ENCODE data around the gene WDR77.

WDR77 gene

DNA sequence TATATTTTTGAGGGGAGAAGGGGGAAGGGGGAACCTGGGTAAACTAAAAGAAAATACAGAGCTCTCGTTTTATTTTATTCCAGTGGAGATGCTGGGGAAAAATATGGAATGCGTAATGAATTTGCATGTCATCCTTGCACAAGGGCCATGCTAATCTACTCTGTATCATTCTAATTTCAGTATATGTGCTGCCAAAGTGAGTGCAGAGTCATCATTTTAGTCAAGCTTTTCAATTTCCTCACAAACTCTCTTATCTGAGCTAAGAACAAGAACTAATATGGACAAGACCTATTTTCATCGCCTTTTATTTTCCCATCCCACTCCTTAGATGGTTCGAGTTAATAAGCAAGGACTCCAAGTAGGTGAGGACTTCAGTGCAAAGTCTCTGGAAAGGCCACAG is 41.2 kb upstream of the WDR77 start:
- no peak for TF ChIP-seq NFIC (IDR thresholded peaks at IDR 0.05)
- no peak for TF ChIP-seq TEAD4 (IDR thresholded peaks at IDR 0.05)
- TF ChIP-seq FOXM1 (IDR thresholded peaks at IDR 0.05; ENCODE audit: borderline replicate concordance, low read depth) = no peak
- TF ChIP-seq, protein P1, sequence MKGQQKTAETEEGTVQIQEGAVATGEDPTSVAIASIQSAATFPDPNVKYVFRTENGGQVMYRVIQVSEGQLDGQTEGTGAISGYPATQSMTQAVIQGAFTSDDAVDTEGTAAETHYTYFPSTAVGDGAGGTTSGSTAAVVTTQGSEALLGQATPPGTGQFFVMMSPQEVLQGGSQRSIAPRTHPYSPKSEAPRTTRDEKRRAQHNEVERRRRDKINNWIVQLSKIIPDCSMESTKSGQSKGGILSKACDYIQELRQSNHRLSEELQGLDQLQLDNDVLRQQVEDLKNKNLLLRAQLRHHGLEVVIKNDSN (IDR thresholded peaks at IDR 0.05) = no peak
- TF ChIP-seq, protein P2, sequence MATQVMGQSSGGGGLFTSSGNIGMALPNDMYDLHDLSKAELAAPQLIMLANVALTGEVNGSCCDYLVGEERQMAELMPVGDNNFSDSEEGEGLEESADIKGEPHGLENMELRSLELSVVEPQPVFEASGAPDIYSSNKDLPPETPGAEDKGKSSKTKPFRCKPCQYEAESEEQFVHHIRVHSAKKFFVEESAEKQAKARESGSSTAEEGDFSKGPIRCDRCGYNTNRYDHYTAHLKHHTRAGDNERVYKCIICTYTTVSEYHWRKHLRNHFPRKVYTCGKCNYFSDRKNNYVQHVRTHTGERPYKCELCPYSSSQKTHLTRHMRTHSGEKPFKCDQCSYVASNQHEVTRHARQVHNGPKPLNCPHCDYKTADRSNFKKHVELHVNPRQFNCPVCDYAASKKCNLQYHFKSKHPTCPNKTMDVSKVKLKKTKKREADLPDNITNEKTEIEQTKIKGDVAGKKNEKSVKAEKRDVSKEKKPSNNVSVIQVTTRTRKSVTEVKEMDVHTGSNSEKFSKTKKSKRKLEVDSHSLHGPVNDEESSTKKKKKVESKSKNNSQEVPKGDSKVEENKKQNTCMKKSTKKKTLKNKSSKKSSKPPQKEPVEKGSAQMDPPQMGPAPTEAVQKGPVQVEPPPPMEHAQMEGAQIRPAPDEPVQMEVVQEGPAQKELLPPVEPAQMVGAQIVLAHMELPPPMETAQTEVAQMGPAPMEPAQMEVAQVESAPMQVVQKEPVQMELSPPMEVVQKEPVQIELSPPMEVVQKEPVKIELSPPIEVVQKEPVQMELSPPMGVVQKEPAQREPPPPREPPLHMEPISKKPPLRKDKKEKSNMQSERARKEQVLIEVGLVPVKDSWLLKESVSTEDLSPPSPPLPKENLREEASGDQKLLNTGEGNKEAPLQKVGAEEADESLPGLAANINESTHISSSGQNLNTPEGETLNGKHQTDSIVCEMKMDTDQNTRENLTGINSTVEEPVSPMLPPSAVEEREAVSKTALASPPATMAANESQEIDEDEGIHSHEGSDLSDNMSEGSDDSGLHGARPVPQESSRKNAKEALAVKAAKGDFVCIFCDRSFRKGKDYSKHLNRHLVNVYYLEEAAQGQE (IDR thresholded peaks at IDR 0.05; ENCODE audit: low read depth) = no peak
- no peak for TF ChIP-seq TCF12 (IDR thresholded peaks at IDR 0.05; ENCODE audit: low read depth)

DNA sequence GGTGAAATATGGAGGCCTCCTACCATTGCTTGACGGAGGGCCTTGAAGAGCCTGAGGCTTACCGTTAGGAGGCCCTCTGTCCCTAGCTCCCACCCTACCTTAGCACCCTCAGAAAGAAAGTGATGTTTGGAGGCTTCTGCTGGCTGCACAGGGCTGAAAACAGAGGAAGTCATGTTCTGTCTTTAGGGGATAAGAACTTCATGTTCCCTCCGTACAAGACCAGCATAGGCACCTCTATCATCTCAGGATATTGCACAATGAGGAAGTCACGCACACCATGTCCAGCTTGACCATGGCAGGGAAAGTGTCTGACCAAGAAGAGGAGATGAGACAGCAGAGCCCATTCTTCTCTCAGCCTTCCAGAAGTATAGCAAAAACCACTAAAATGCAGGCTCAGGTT is 40.5 kb upstream of the WDR77 start:
- TF ChIP-seq CREB1 (IDR thresholded peaks at IDR 0.05; ENCODE audit: low read depth) (no peak), RAD21 (IDR thresholded peaks at IDR 0.05; ENCODE audit: low read depth) (no peak), TEAD4 (IDR thresholded peaks at IDR 0.05) (no peak), NFIC (IDR thresholded peaks at IDR 0.05) (no peak), YY1 (IDR thresholded peaks at IDR 0.05; ENCODE audit: low read depth) (no peak), TAF1 (IDR thresholded peaks at IDR 0.05; ENCODE audit: low read depth) (no peak), EGR1 (IDR thresholded peaks at IDR 0.05) (no peak)
- TF ChIP-seq, protein P3, sequence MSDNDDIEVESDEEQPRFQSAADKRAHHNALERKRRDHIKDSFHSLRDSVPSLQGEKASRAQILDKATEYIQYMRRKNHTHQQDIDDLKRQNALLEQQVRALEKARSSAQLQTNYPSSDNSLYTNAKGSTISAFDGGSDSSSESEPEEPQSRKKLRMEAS (IDR thresholded peaks at IDR 0.05) = no peak
- TF ChIP-seq, protein P2 (IDR thresholded peaks at IDR 0.05; ENCODE audit: low read depth) = no peak

DNA sequence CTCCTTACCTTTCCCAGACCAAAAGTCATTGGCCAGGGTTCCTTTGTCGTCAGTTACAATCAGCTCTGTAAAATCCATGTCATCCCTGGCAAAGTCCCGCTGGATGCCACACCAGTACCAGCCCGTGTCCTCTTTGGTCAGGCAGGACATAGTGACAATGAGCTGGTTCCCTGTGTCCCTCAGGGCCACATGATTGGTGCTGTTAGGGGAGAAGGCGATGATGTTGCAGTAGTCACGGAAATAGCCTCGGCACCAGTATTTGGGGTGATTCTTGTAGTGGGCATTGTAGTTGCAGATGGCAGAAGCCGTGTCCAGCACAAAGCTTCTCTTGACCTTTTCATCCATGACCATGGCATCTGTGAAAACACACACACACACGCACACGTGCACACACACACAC is 39.6 kb upstream of the WDR77 start:
- TF ChIP-seq YY1 (IDR thresholded peaks at IDR 0.05; ENCODE audit: low read depth) (no peak), RAD21 (IDR thresholded peaks at IDR 0.05; ENCODE audit: low read depth) (no peak), CEBPB (IDR thresholded peaks at IDR 0.05) (no peak)
- TF ChIP-seq, protein P2 (IDR thresholded peaks at IDR 0.05; ENCODE audit: low read depth) = no peak

DNA sequence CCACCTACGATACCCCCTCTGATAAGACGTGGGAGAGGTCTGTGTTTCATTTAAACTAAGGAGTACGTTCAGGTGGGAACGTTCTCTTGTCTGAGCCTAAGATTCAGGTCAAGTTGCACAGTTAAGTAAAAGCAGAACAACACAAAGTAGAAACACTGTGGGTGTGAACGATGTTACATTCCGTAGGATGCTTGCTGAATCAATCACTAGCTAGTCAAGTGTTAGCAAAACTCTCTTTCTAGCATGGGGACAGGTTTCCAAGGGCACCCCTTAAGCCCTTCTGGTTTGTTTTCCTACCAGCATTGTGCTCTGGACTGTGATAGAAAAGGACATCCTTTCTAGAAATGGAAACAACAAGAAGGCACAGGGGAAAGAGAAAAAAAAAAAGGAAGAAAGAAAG is 38.1 kb upstream of the WDR77 start:
- no peak for TF ChIP-seq FOXM1 (IDR thresholded peaks at IDR 0.05; ENCODE audit: borderline replicate concordance, low read depth)
- no peak for TF ChIP-seq EP300 (IDR thresholded peaks at IDR 0.05; ENCODE audit: borderline replicate concordance)
- TF ChIP-seq TCF12 (IDR thresholded peaks at IDR 0.05; ENCODE audit: low read depth) = no peak
- TF ChIP-seq CREB1 (IDR thresholded peaks at IDR 0.05; ENCODE audit: low read depth) = no peak
- no peak for TF ChIP-seq TAF1 (IDR thresholded peaks at IDR 0.05; ENCODE audit: low read depth)
- TF ChIP-seq, protein P3 (IDR thresholded peaks at IDR 0.05) = no peak
- TF ChIP-seq, protein P2 (IDR thresholded peaks at IDR 0.05; ENCODE audit: low read depth) = no peak
- no peak for TF ChIP-seq TEAD4 (IDR thresholded peaks at IDR 0.05)
- TF ChIP-seq EGR1 (IDR thresholded peaks at IDR 0.05) = no peak
- TF ChIP-seq YY1 (IDR thresholded peaks at IDR 0.05; ENCODE audit: low read depth) = no peak
- TF ChIP-seq, protein P1 (IDR thresholded peaks at IDR 0.05) = no peak
- TF ChIP-seq ZBTB7A (IDR thresholded peaks at IDR 0.05; ENCODE audit: low read depth) = no peak
- TF ChIP-seq RAD21 (IDR thresholded peaks at IDR 0.05; ENCODE audit: low read depth) = no peak
- TF ChIP-seq NFIC (IDR thresholded peaks at IDR 0.05) = no peak
- no peak for TF ChIP-seq CEBPB (IDR thresholded peaks at IDR 0.05)
